PC-9 (cell line): ENCODE results near the gene TEPSIN. TPM values are rescaled to one million over a fixed set of nuclear protein-coding genes. Genes with fewer than 3 reads are reported as not detected.

Experiments used
- BruUV-seq: library from RNA; stranded (reverse); fragments of 400-500 nt; replicated peaks from 2 replicates; lab custom pipeline; 2021; lab: Mats Ljungman, UMichigan
- CTCF ChIA-PET: fragments of 300-600 bp; sonication (Branson Sonifier 250); formaldehyde crosslinking; loops from one replicate; lab custom pipeline; 2022; ENCODE audit warnings: antibody characterized with exemption; lab: Charles Lee
- POLR2A ChIA-PET: fragments of 300-600 bp; sonication (Branson Sonifier 250); formaldehyde crosslinking; loops from one replicate; lab custom pipeline; 2022; ENCODE audit warnings: antibody characterized with exemption; ENCODE audit not compliant: unreplicated experiment; lab: Charles Lee
- DNase-seq, 2 experiments: peaks; one replicate each; pipeline versions ENCODE4 v3.0.0 to v3.0.0-alpha.2; 2015 to 2022; ENCODE audit warnings: mixed read lengths in 1 of 2
- H2AFZ ChIP-seq: fragments of 200-600 bp; sonication (generic); 2 replicates; pipeline ENCODE4 v1.8.1; 2017; ENCODE audit warnings: antibody characterized with exemption
- H3F3A ChIP-seq: fragments of 200-600 bp; sonication (generic); 2 replicates; pipeline ENCODE4 v1.8.1; 2017; ENCODE audit warnings: antibody characterized with exemption, mild to moderate bottlenecking, low read depth; ENCODE audit not compliant: insufficient read depth
- H3K27ac ChIP-seq: fragments of 200-600 bp; sonication (generic); 2 replicates; pipeline ENCODE4 v1.6.1; 2016; ENCODE audit warnings: mixed run types
- H3K27me3 ChIP-seq: fragments of 200-600 bp; sonication (generic); 2 replicates; pipeline ENCODE4 v1.6.1; 2016; ENCODE audit warnings: low read depth, mixed run types; ENCODE audit not compliant: insufficient read depth
- H3K36me3 ChIP-seq: fragments of 200-600 bp; sonication (generic); 2 replicates; pipeline ENCODE4 v1.6.1; 2016; ENCODE audit warnings: low read depth, mixed run types
- H3K4me1 ChIP-seq: fragments of 200-600 bp; sonication (generic); replicated peaks from 2 replicates; pipeline ENCODE4 v1.6.1; 2016; ENCODE audit warnings: mixed run types; ENCODE audit not compliant: insufficient read depth
- H3K4me2 ChIP-seq: fragments of 200-600 bp; sonication (generic); 2 replicates; pipeline ENCODE4 v1.6.1; 2017; ENCODE audit warnings: mixed run types
- H3K4me3 ChIP-seq: fragments of 200-600 bp; sonication (generic); 2 replicates; pipeline ENCODE4 v1.6.1; 2016; ENCODE audit warnings: mixed run types
- H3K79me2 ChIP-seq: fragments of 200-600 bp; sonication (generic); 2 replicates; pipeline ENCODE4 v1.6.1; 2017; ENCODE audit warnings: low read depth, mixed run types
- H3K9me2 ChIP-seq: fragments of 200-600 bp; sonication (generic); 2 replicates; pipeline ENCODE4 v1.8.1; 2017; ENCODE audit warnings: mild to moderate bottlenecking; ENCODE audit not compliant: insufficient read depth
- H3K9me3 ChIP-seq: fragments of 200-600 bp; sonication (generic); 2 replicates; pipeline ENCODE4 v1.8.1; 2016; ENCODE audit warnings: low read depth; ENCODE audit not compliant: insufficient read depth
- H4K20me1 ChIP-seq: fragments of 200-600 bp; sonication (generic); 2 replicates; pipeline ENCODE4 v1.8.1; 2017; ENCODE audit not compliant: insufficient read depth
- EZH2 ChIP-seq: fragments of 200-600 bp; sonication (generic); IDR thresholded peaks from 2 replicates; pipeline ENCODE4 v1.8.0; 2017; ENCODE audit warnings: antibody characterized with exemption, low read depth
- intact Hi-C: fragments of 100-400 bp; cut with micrococcal nuclease; formaldehyde crosslinking; loops from one replicate; pipeline ENCODE4 v1.10.0; 2022; ENCODE audit not compliant: unreplicated experiment
- total RNA-seq: library from RNA; stranded (reverse); gene quantifications from 2 replicates; pipeline ENCODE4 v1.2.3, GENCODE V29; 2021
- TF ChIP-seq, protein P1 (sequence below): fragments of 200-600 bp; sonication (generic); conservative IDR thresholded peaks from 2 replicates; pipeline ENCODE4 v1.6.1; 2017; ENCODE audit warnings: mixed run types, antibody characterized with exemption, mild to moderate bottlenecking, moderate library complexity

The TEPSIN gene
- total RNA-seq, 1 experiment from 2014 or later = 35.0 TPM

DNA sequence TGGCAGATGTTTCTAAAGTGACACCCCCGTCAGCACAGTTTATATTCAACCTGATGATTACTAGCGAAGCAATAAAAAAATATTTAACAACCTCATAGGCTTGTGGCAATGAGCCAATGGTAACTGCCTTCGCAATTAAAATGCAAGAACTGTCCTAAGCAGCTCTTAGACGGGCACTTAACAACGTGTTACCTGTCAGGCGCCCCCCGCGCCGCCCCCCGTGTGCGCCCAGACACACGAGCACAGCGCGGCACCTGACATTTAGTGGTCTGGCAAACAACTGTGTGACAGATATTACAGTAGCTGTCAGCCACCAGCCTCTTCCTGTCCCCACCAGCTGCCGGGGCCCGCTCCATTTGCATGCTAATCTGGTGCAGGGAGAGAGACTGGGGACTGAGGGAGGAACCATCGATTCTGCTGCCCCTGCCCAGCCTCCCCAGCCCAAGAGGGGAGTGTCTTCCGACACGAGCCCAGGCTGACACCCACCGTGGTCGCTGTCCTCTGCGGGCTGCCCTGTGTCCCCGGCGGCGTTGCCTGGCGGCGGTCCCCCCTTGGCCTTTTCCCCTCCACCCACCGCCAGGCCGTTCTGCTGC lies 12.9 kb upstream of the TEPSIN start:
- Histone ChIP-seq H3K27me3 (no peaks in the 10 kb centered on the region), H3K4me2 (no peak overlapping the region), H3K4me1 (no peaks in the 10 kb centered on the region), H3K36me3 (no peaks in the 10 kb centered on the region), H3K4me3 (no peak overlapping the region), H2AFZ (no peak overlapping the region), H4K20me1 (no peaks in the 10 kb centered on the region), H3F3A (no peaks in the 10 kb centered on the region; the same call in 1 of the 2 replicates), H3K27ac (no peak overlapping the region), H3K79me2 (no peaks in the 10 kb centered on the region), H3K9me2 (no peaks in the 10 kb centered on the region), H3K9me3 (no peaks in the 10 kb centered on the region)
- BruUV-seq = no TSS peak
- intact Hi-C loops = loop anchor here (5.0 kb wide), 1 partner anchor 145 kb away; the partner anchor contains the start of gene BAHCC1
- CTCF ChIA-PET = no interaction called here
- POLR2A ChIA-PET = no interaction called here
- no peak for DNase-seq
- no peak for TF ChIP-seq EZH2
- TF ChIP-seq, protein P1, sequence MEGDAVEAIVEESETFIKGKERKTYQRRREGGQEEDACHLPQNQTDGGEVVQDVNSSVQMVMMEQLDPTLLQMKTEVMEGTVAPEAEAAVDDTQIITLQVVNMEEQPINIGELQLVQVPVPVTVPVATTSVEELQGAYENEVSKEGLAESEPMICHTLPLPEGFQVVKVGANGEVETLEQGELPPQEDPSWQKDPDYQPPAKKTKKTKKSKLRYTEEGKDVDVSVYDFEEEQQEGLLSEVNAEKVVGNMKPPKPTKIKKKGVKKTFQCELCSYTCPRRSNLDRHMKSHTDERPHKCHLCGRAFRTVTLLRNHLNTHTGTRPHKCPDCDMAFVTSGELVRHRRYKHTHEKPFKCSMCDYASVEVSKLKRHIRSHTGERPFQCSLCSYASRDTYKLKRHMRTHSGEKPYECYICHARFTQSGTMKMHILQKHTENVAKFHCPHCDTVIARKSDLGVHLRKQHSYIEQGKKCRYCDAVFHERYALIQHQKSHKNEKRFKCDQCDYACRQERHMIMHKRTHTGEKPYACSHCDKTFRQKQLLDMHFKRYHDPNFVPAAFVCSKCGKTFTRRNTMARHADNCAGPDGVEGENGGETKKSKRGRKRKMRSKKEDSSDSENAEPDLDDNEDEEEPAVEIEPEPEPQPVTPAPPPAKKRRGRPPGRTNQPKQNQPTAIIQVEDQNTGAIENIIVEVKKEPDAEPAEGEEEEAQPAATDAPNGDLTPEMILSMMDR = no peak

DNA sequence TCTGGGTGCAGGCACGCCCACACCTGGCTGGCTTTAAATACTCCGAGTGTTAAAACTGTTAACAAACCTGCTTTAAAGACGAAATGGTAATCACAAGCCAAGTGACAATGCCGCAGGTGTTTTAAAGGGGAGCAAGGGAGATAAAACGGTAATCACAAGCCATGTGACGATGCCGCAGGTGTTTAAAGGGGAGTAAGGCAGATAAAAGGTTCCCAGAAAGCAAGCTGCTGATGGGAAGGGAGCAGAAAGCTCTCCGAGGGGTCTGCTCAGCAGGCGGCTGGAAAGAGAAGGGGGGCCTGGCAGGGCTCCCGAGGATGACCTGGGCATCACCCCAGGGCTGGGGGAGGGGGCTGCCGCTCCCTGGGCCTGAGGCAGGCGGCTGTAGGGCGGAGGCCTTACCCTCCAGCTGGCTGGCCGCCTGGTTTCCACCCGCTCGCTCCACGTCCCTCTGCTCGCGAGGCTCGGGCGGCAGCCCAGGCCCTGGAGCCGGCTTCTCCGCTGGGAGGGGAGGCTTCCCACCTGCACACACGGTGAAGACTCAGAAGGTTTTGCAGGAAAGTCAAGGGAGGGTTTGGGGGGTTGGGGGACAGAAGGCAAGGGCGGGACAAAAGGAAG lies 12.3 kb upstream of the TEPSIN start:
- Histone ChIP-seq H3K4me3 (no peak overlapping the region), H4K20me1 (no peaks in the 10 kb centered on the region), H3K4me2 (no peak overlapping the region), H3K9me3 (no peaks in the 10 kb centered on the region), H3K4me1 (no peaks in the 10 kb centered on the region), H3K79me2 (no peaks in the 10 kb centered on the region), H3K27ac (no peak overlapping the region), H3K9me2 (no peaks in the 10 kb centered on the region), H2AFZ (no peak overlapping the region), H3K27me3 (no peaks in the 10 kb centered on the region), H3K36me3 (no peaks in the 10 kb centered on the region), H3F3A (no peaks in the 10 kb centered on the region; the same call in 1 of the 2 replicates)
- no peak for DNase-seq
- no peak for TF ChIP-seq EZH2
- TF ChIP-seq, protein P1 = no peak
- CTCF ChIA-PET = no interaction called here
- BruUV-seq = no TSS peak
- intact Hi-C loops = loop anchor here (5.0 kb wide), 1 partner anchor 146 kb away; the partner anchor contains the start of gene BAHCC1
- POLR2A ChIA-PET = no interaction called here

DNA sequence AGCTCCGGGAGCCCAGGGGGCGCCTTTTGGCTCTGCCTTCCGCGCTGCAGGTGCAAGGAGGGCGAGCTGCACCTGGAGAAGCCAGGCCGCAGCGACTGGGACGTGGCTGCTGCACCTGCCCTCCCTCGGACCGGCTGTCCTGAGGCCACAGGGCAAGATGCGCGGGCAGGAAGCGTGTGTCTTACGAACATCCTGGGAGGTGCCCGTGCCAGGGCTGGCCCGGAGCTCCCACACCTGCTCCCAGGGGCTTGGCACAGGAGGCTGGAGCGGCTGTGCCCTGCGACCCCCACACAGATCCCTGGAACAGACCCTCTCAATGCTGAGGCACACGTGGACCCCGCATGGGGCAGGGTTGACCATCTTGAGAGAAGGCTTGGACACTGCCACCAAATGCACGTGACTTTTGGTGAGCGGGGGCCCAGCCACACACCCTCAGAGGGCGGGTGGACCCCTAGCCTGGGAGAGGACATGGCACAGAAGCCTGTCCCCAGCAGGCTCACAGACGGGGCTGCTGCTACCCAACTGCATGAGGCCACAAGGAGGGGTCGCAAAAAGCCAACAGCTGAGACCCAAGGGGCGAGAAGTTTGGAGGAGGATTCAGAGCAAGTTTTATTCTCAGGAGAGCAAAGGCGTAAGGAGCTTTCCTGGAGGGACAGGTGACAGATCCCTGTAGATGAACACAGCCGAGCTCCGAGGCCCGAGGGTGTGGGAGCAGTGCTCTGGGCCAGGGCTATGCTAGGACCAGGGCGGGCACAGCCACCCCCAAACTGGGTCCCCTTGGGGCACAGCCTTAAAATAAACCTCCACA lies 11.6 kb upstream of the TEPSIN start:
- no peak overlapping the region for H2AFZ ChIP-seq
- no peaks in the 10 kb centered on the region for H3K4me1 ChIP-seq
- no peak overlapping the region for H3K4me3 ChIP-seq
- intact Hi-C loops = loop anchor here (5.0 kb wide), 1 partner anchor 147 kb away; the partner anchor contains the start of gene BAHCC1
- CTCF ChIA-PET = interaction anchor here (0.6 kb wide), 1 partner anchor 576 kb away, joined by 3 read pairs; no protein-coding TSS in a partner anchor
- H3K79me2 ChIP-seq = no peaks in the 10 kb centered on the region
- POLR2A ChIA-PET = no interaction called here
- TF ChIP-seq EZH2 = no peak
- TF ChIP-seq, protein P1 = no peak
- DNase-seq = no peak
- no peak overlapping the region for H3K4me2 ChIP-seq
- H3K27me3 ChIP-seq = no peaks in the 10 kb centered on the region
- no peaks in the 10 kb centered on the region; the same call in 1 of the 2 replicates for H3F3A ChIP-seq
- BruUV-seq = no TSS peak
- H4K20me1 ChIP-seq = no peaks in the 10 kb centered on the region
- no peaks in the 10 kb centered on the region for H3K9me3 ChIP-seq
- H3K9me2 ChIP-seq = no peaks in the 10 kb centered on the region
- H3K27ac ChIP-seq = no peak overlapping the region
- no peaks in the 10 kb centered on the region for H3K36me3 ChIP-seq
